Liver (tissue), 3 donors: ENCODE results near the gene COL26A1.

Source experiments
- ATF3 ChIP-seq: IDR thresholded peaks from 2 replicates; pipeline ENCODE4 v1.6.1; 2016; ENCODE audit warnings: antibody characterized with exemption
- CTCF ChIP-seq: fragments of 150-350 bp; IDR thresholded peaks from 2 replicates; pipeline ENCODE4 v1.5.1; 2017; ENCODE audit warnings: improper control_type of control experiment, low read depth, low read length; ENCODE audit not compliant: missing input control
- EGR1 ChIP-seq, 2 donors: IDR thresholded peaks; 2 replicates each; pipeline ENCODE4 v1.6.1; 2016 to 2018; ENCODE audit warnings: antibody characterized with exemption in 2 of 2, low read depth in 2 of 2
- FOXA1 ChIP-seq: IDR thresholded peaks from 2 replicates; pipeline ENCODE4 v1.6.1; 2016; ENCODE audit warnings: antibody characterized with exemption
- FOXA2 ChIP-seq: IDR thresholded peaks from 2 replicates; pipeline ENCODE4 v1.6.1; 2016; ENCODE audit warnings: antibody characterized with exemption
- GABPA ChIP-seq, 2 donors: IDR thresholded peaks in 1 of 2; conservative IDR thresholded peaks in 1 of 2; 2 replicates each; pipeline ENCODE4 v1.6.1; 2016; ENCODE audit warnings: antibody characterized with exemption in 2 of 2, mild to moderate bottlenecking in 1 of 2, moderate library complexity in 1 of 2
- HNF4G ChIP-seq: IDR thresholded peaks from 2 replicates; pipeline ENCODE4 v1.6.1; 2016; ENCODE audit warnings: antibody characterized with exemption
- JUND ChIP-seq, 2 donors: IDR thresholded peaks; 2 replicates each; pipeline ENCODE4 v1.6.1; 2016; ENCODE audit warnings: antibody characterized with exemption in 2 of 2
- MAX ChIP-seq: IDR thresholded peaks from 2 replicates; pipeline ENCODE4 v1.6.1; 2016; ENCODE audit warnings: antibody characterized with exemption
- RAD21 ChIP-seq, 2 donors: IDR thresholded peaks; 2 replicates each; pipeline ENCODE4 v1.6.1; 2016; ENCODE audit warnings: antibody characterized with exemption in 2 of 2, mild to moderate bottlenecking in 2 of 2
- REST ChIP-seq: IDR thresholded peaks from 2 replicates; pipeline ENCODE4 v1.6.1; 2016; ENCODE audit warnings: antibody characterized with exemption, mild to moderate bottlenecking
- RXRA ChIP-seq, 2 donors: IDR thresholded peaks; 2 replicates each; pipeline ENCODE4 v1.6.1; 2017 to 2018; ENCODE audit warnings: antibody characterized with exemption in 2 of 2, mild to moderate bottlenecking in 1 of 2
- SP1 ChIP-seq: IDR thresholded peaks from 2 replicates; pipeline ENCODE4 v1.6.1; 2018; ENCODE audit warnings: antibody characterized with exemption, mild to moderate bottlenecking
- YY1 ChIP-seq: IDR thresholded peaks from 2 replicates; pipeline ENCODE4 v1.6.1; 2016; ENCODE audit warnings: antibody characterized with exemption, mild to moderate bottlenecking
- donor health status: healthy.
- donor health status: healthy.

GRCh38 chr7:101521430-101521925 lies 158.8 kb downstream of the COL26A1 start:
- no peak for TF ChIP-seq GABPA (IDR thresholded peaks at IDR 0.05 in 1 of 2, conservative IDR thresholded peaks at IDR 0.05 in 1 of 2)
- no peak for TF ChIP-seq CTCF
- no peak for TF ChIP-seq SP1
- no peak for TF ChIP-seq RAD21 (IDR thresholded peaks at IDR 0.05)
- TF ChIP-seq YY1, result no peak
- TF ChIP-seq MAX, result no peak
- TF ChIP-seq JUND (IDR thresholded peaks at IDR 0.05), result no peak
- no peak for TF ChIP-seq ATF3
- TF ChIP-seq EGR1 (IDR thresholded peaks at IDR 0.05; ENCODE audit: low read depth in 2 of 2), result no peak
- TF ChIP-seq REST, result no peak
- no peak for TF ChIP-seq RXRA (IDR thresholded peaks at IDR 0.05)
- no peak for TF ChIP-seq FOXA2
- TF ChIP-seq HNF4G, result no peak
- no peak for TF ChIP-seq FOXA1
